WTC11 (cell line): Measurements from ENCODE around the gene MAST4. TPM values are rescaled to one million over a fixed set of nuclear protein-coding genes. Genes with fewer than 3 reads are reported as not detected.

Source experiments
- ATAC-seq: fragments of 200-7000 bp; cut with Tn5 transposase; 2 replicates; pipeline ENCODE4 v1.10.0; 2021; ENCODE audit warnings: mild to moderate bottlenecking, moderate library complexity
- CTCF ChIA-PET: fragments of 300-600 bp; sonication (Branson Sonifier 250); formaldehyde crosslinking; loops from one replicate; lab custom pipeline; 2021; ENCODE audit warnings: antibody characterized with exemption; lab: Charles Lee
- POLR2A ChIA-PET: fragments of 350-600 bp; sonication (Branson Sonifier 250); formaldehyde crosslinking; loops from one replicate; lab custom pipeline; 2021; ENCODE audit warnings: antibody characterized with exemption; lab: Charles Lee
- DNase-seq: peaks from one replicate; pipeline ENCODE4 v3.0.0; 2021; ENCODE audit warnings: low spot score
- H3K27ac Mint-ChIP-seq: 2 replicates; pipeline ENCODE4 v1.8.0; 2021; ENCODE audit warnings: mixed read lengths
- H3K27me3 Mint-ChIP-seq: 2 replicates; pipeline ENCODE4 v1.8.0; 2021; ENCODE audit warnings: low read depth, mild to moderate bottlenecking, moderate library complexity, mixed read lengths
- H3K36me3 Mint-ChIP-seq: 2 replicates; pipeline ENCODE4 v1.8.0; 2021; ENCODE audit warnings: mixed read lengths
- H3K4me1 Mint-ChIP-seq: 2 replicates; pipeline ENCODE4 v1.8.0; 2022; ENCODE audit warnings: mixed read lengths
- H3K4me3 Mint-ChIP-seq: 2 replicates; pipeline ENCODE4 v1.8.0; 2021; ENCODE audit warnings: mild to moderate bottlenecking, moderate library complexity, mixed read lengths
- H3K9me3 Mint-ChIP-seq: 2 replicates; pipeline ENCODE4 v1.8.0; 2021; ENCODE audit warnings: mixed read lengths
- AFF4 ChIP-seq: sonication (generic); formaldehyde crosslinking; IDR thresholded peaks from 2 replicates; pipeline ENCODE4 v1.8.1; 2023; ENCODE audit warnings: mild to moderate bottlenecking, missing genetic modification reagents, borderline replicate concordance
- AR ChIP-seq: fragments of 250-450 bp; sonication (Bioruptor Pico); IDR thresholded peaks from 2 replicates; pipeline ENCODE4 v1.9.0; 2021; ENCODE audit warnings: mild to moderate bottlenecking
- ATF6 ChIP-seq: sonication (generic); formaldehyde crosslinking; IDR thresholded peaks from 2 replicates; pipeline ENCODE4 v1.8.1; 2023; ENCODE audit warnings: mild to moderate bottlenecking, missing genetic modification reagents
- E2F1 ChIP-seq: sonication (generic); formaldehyde crosslinking; IDR thresholded peaks from 2 replicates; pipeline ENCODE4 v1.8.0; 2022; ENCODE audit warnings: mild to moderate bottlenecking, missing genetic modification reagents
- ELF4 ChIP-seq: sonication (generic); formaldehyde crosslinking; IDR thresholded peaks from 2 replicates; pipeline ENCODE4 v1.8.1; 2022; ENCODE audit warnings: low read depth, mild to moderate bottlenecking, moderate library complexity, missing genetic modification reagents
- EMX1 ChIP-seq: fragments of 250-450 bp; sonication (Bioruptor Pico); IDR thresholded peaks from 2 replicates; pipeline ENCODE4 v1.8.0; 2021; ENCODE audit warnings: mild to moderate bottlenecking
- ESRRA ChIP-seq: sonication (generic); formaldehyde crosslinking; IDR thresholded peaks from 2 replicates; pipeline ENCODE4 v1.8.1; 2022; ENCODE audit warnings: mild to moderate bottlenecking, missing genetic modification reagents, borderline replicate concordance
- ETV6 ChIP-seq: sonication (generic); formaldehyde crosslinking; IDR thresholded peaks from 2 replicates; pipeline ENCODE4 v1.8.1; 2022; ENCODE audit warnings: mild to moderate bottlenecking, missing genetic modification reagents
- HMGA2 ChIP-seq: fragments of 250-450 bp; sonication (Bioruptor Pico); IDR thresholded peaks from 2 replicates; pipeline ENCODE4 v1.4.0; 2021; ENCODE audit warnings: mild to moderate bottlenecking, moderate library complexity
- NFYB ChIP-seq: sonication (generic); formaldehyde crosslinking; conservative IDR thresholded peaks from 2 replicates; pipeline ENCODE4 v1.8.0; 2022; ENCODE audit warnings: low read depth, missing genetic modification reagents
- NR1H2 ChIP-seq: sonication (generic); formaldehyde crosslinking; IDR thresholded peaks from 2 replicates; pipeline ENCODE4 v1.9.0; 2021; ENCODE audit warnings: mild to moderate bottlenecking, moderate library complexity, missing genetic modification reagents
- NR3C1 ChIP-seq: sonication (generic); formaldehyde crosslinking; conservative IDR thresholded peaks from 2 replicates; pipeline ENCODE4 v1.8.1; 2023; ENCODE audit warnings: low read depth, mild to moderate bottlenecking, missing genetic modification reagents
- PREB ChIP-seq: sonication (generic); formaldehyde crosslinking; IDR thresholded peaks from 2 replicates; pipeline ENCODE4 v1.8.1; 2022; ENCODE audit warnings: mild to moderate bottlenecking, missing genetic modification reagents, moderate library complexity, borderline replicate concordance
- STAT6 ChIP-seq: sonication (generic); formaldehyde crosslinking; conservative IDR thresholded peaks from 2 replicates; pipeline ENCODE4 v1.8.1; 2023; ENCODE audit warnings: mild to moderate bottlenecking, low read depth, missing genetic modification reagents, moderate library complexity
- ZNF121 ChIP-seq: sonication (generic); formaldehyde crosslinking; IDR thresholded peaks from 2 replicates; pipeline ENCODE4 v1.8.0; 2023; ENCODE audit warnings: missing genetic modification reagents
- ZNF138 ChIP-seq: sonication (generic); formaldehyde crosslinking; conservative IDR thresholded peaks from 2 replicates; pipeline ENCODE4 v1.8.1; 2022; ENCODE audit warnings: mild to moderate bottlenecking, moderate library complexity, missing genetic modification reagents
- ZNF396 ChIP-seq: fragments of 250-450 bp; sonication (Bioruptor Pico); IDR thresholded peaks from 2 replicates; pipeline ENCODE4 v1.8.0; 2021; ENCODE audit warnings: mild to moderate bottlenecking, moderate library complexity, borderline replicate concordance
- ZNF671 ChIP-seq: fragments of 250-450 bp; sonication (Bioruptor Pico); IDR thresholded peaks from 2 replicates; pipeline ENCODE4 v1.8.0; 2021; ENCODE audit warnings: mild to moderate bottlenecking
- total RNA-seq: library from RNA; stranded (reverse); gene quantifications from 3 replicates; pipeline ENCODE4 v1.2.3, GENCODE V29; 2021

The MAST4 gene
- total RNA-seq, 1 experiment from 2014 or later = 8.0 TPM

GRCh38 chr5:67038817-67039603 is 442.8 kb downstream of the MAST4 start (continued):
- no peak for TF ChIP-seq AFF4 (CRISPR knock-in tag)
- TF ChIP-seq ZNF121 = no peak
- TF ChIP-seq STAT6 = no peak
- no peak for TF ChIP-seq NR1H2 (CRISPR knock-in tag)
- TF ChIP-seq ZNF671 (CRISPR knock-in tag) = no peak
- no peak for TF ChIP-seq ELF4 (CRISPR knock-in tag)
- TF ChIP-seq ZNF396 (CRISPR knock-in tag) = no peak
- TF ChIP-seq NFYB (CRISPR knock-in tag) = no peak
- TF ChIP-seq ZNF138 (CRISPR knock-in tag) = no peak
- no peak for TF ChIP-seq ATF6 (CRISPR knock-in tag)

- no peak overlapping the region for H3K4me3 Mint-ChIP-seq
- CTCF ChIA-PET = no interaction called here
- ATAC-seq (no peak), DNase-seq (no peak)
- POLR2A ChIA-PET = interaction anchor here (0.6 kb wide), 1 partner anchor 174 kb away, joined by 3 read pairs; no protein-coding TSS in a partner anchor
- H3K36me3 Mint-ChIP-seq = no peaks in the 10 kb centered on the region
- no peaks in the 10 kb centered on the region for H3K9me3 Mint-ChIP-seq
- H3K4me1 Mint-ChIP-seq = peaks cover 28% of the 10 kb centered on the region
- no peak overlapping the region; the same call in 1 of the 2 replicates for H3K27ac Mint-ChIP-seq
- H3K27me3 Mint-ChIP-seq = no peaks in the 10 kb centered on the region; the same call in 1 of the 2 replicates
- no peak for TF ChIP-seq EMX1 (CRISPR knock-in tag)
- TF ChIP-seq PREB (CRISPR knock-in tag) = no peak
- no peak for TF ChIP-seq NR3C1
- no peak for TF ChIP-seq ESRRA (CRISPR knock-in tag)
- TF ChIP-seq ETV6 (CRISPR knock-in tag) = no peak
- TF ChIP-seq HMGA2 (CRISPR knock-in tag) = no peak
- no peak for TF ChIP-seq AR (CRISPR knock-in tag)
- TF ChIP-seq E2F1 (CRISPR knock-in tag) = no peak
Measured at GRCh38 chr5:67042176-67043003, 446.2 kb downstream of the MAST4 start.
